SU-DHL-6 (cell line): ENCODE data around the gene RASGRP2.

Experiments used
- H2AFZ ChIP-seq: fragments of 200-600 bp; sonication (generic); 2 replicates; pipeline ENCODE4 v1.6.1; 2014; ENCODE audit warnings: low read depth, mild to moderate bottlenecking, moderate library complexity, mixed read lengths, antibody characterized with exemption, low read length; ENCODE audit not compliant: severe bottlenecking
- H3F3A ChIP-seq: fragments of 200-600 bp; shearing (Covaris generic); 2 replicates; pipeline ENCODE4 v1.6.0; 2016; ENCODE audit warnings: antibody characterized with exemption, mild to moderate bottlenecking; ENCODE audit not compliant: insufficient read depth
- H3K27ac ChIP-seq: fragments of 200-600 bp; sonication (generic); 2 replicates; pipeline ENCODE4 v1.5.1; 2016; ENCODE audit warnings: low read depth, mild to moderate bottlenecking, low read length, moderate library complexity, mixed read lengths
- H3K27me3 ChIP-seq: fragments of 200-600 bp; sonication (generic), shearing (Covaris generic); 2 replicates; pipeline ENCODE4 v1.6.0; 2014; ENCODE audit warnings: mild to moderate bottlenecking, low read length
- H3K36me3 ChIP-seq: fragments of 200-600 bp; sonication (generic); 2 replicates; pipeline ENCODE4 v1.6.1; 2014; ENCODE audit warnings: mild to moderate bottlenecking, low read length, mixed read lengths
- H3K4me2 ChIP-seq: fragments of 300-600, 200-600 bp; shearing (Covaris generic), sonication (generic); 2 replicates; pipeline ENCODE4 v1.6.0; 2014; ENCODE audit warnings: low read length, low read depth, mild to moderate bottlenecking; ENCODE audit not compliant: poor library complexity, severe bottlenecking
- H3K4me3 ChIP-seq: fragments of 200-600 bp; sonication (generic); 2 replicates; pipeline ENCODE4 v1.5.1; 2014; ENCODE audit warnings: antibody characterized with exemption, low read length, mild to moderate bottlenecking, mixed read lengths; ENCODE audit not compliant: insufficient read depth, poor library complexity, severe bottlenecking
- H3K79me2 ChIP-seq: fragments of 200-600 bp; sonication (generic); 2 replicates; pipeline ENCODE4 v1.6.1; 2014; ENCODE audit warnings: mild to moderate bottlenecking, low read length, moderate library complexity; ENCODE audit not compliant: insufficient read depth
- H3K9ac ChIP-seq: fragments of 200-600 bp; sonication (generic); 2 replicates; pipeline ENCODE4 v1.7.0; 2014; ENCODE audit warnings: mild to moderate bottlenecking, low read length
- H3K9me2 ChIP-seq: fragments of 200-600 bp; sonication (generic); replicated peaks from 2 replicates; pipeline ENCODE4 v1.6.1; 2014; ENCODE audit warnings: low read length; ENCODE audit not compliant: insufficient read depth
- H3K9me3 ChIP-seq: fragments of 200-600 bp; sonication (generic); 2 replicates; pipeline ENCODE4 v1.6.1; 2014; ENCODE audit warnings: low read length, mixed read lengths; ENCODE audit not compliant: insufficient read depth
- H4K20me1 ChIP-seq: fragments of 200-600 bp; sonication (generic); 2 replicates; pipeline ENCODE4 v1.6.1; 2014; ENCODE audit warnings: low read depth, mild to moderate bottlenecking, antibody characterized with exemption, low read length, moderate library complexity, mixed read lengths
- CTCF ChIP-seq: fragments of 200-600 bp; sonication (generic); IDR thresholded peaks from one replicate; pipeline ENCODE4 v1.5.1; 2017; ENCODE audit warnings: antibody characterized with exemption, mild to moderate bottlenecking, low read length, moderate library complexity; ENCODE audit not compliant: insufficient read depth, poor library complexity, severe bottlenecking
- EZH2phosphoT487 ChIP-seq: fragments of 200-600 bp; sonication (generic), shearing (Covaris generic); conservative IDR thresholded peaks from 2 replicates; pipeline ENCODE4 v1.6.1; 2018; ENCODE audit warnings: mild to moderate bottlenecking, antibody characterized with exemption, low read length, moderate library complexity, mixed read lengths

RASGRP2 gene

GRCh38 chr11:64726867-64727530, 16.9 kb downstream of the RASGRP2 start:
- H3K9ac ChIP-seq = no peak overlapping the region
- no peak overlapping the region for H2AFZ ChIP-seq
- no peaks in the 10 kb centered on the region for H3K36me3 ChIP-seq
- no peak overlapping the region for H3K27ac ChIP-seq
- H3K4me2 ChIP-seq = no peak overlapping the region
- no peaks in the 10 kb centered on the region for H3K9me2 ChIP-seq
- H3F3A ChIP-seq = no peaks in the 10 kb centered on the region
- no peaks in the 10 kb centered on the region for H4K20me1 ChIP-seq
- H3K79me2 ChIP-seq = no peaks in the 10 kb centered on the region
- no peak overlapping the region for H3K4me3 ChIP-seq
- no peak for TF ChIP-seq CTCF
- TF ChIP-seq EZH2phosphoT487 = no peak
- H3K27me3 ChIP-seq = no peaks in the 10 kb centered on the region
- H3K9me3 ChIP-seq = no peaks in the 10 kb centered on the region

GRCh38 chr11:64726211-64726641, 17.7 kb downstream of the RASGRP2 start:
- no peaks in the 10 kb centered on the region for H3K27me3 ChIP-seq
- H3K79me2 ChIP-seq = no peaks in the 10 kb centered on the region
- H3K9ac ChIP-seq = no peak overlapping the region
- no peak overlapping the region for H3K4me3 ChIP-seq
- no peaks in the 10 kb centered on the region for H4K20me1 ChIP-seq
- H3K27ac ChIP-seq = no peak overlapping the region
- no peaks in the 10 kb centered on the region for H3K9me2 ChIP-seq
- no peaks in the 10 kb centered on the region for H3K36me3 ChIP-seq
- H3F3A ChIP-seq = no peaks in the 10 kb centered on the region
- TF ChIP-seq CTCF = no peak
- TF ChIP-seq EZH2phosphoT487 = no peak
- H2AFZ ChIP-seq = no peak overlapping the region
- no peaks in the 10 kb centered on the region for H3K9me3 ChIP-seq
- H3K4me2 ChIP-seq = no peak overlapping the region

GRCh38 chr11:64724863-64725532, 18.9 kb downstream of the RASGRP2 start:
- H3K4me2 ChIP-seq = no peak overlapping the region
- H3K9ac ChIP-seq = no peak overlapping the region
- no peaks in the 10 kb centered on the region for H3K9me2 ChIP-seq
- H3K27ac ChIP-seq = no peak overlapping the region
- no peak overlapping the region for H2AFZ ChIP-seq
- no peaks in the 10 kb centered on the region for H3K79me2 ChIP-seq
- TF ChIP-seq CTCF (no peak), EZH2phosphoT487 (no peak)
- no peaks in the 10 kb centered on the region for H3F3A ChIP-seq
- H4K20me1 ChIP-seq = no peaks in the 10 kb centered on the region
- no peak overlapping the region for H3K4me3 ChIP-seq
- no peaks in the 10 kb centered on the region for H3K9me3 ChIP-seq
- H3K27me3 ChIP-seq = no peaks in the 10 kb centered on the region
- H3K36me3 ChIP-seq = no peaks in the 10 kb centered on the region
